ENCODE measurements around the gene MYH14.
"Not testable (repeated sequence)": the region's sequence is repeated elsewhere in the genome, so short reads cannot be mapped to it uniquely, and the experiment has no call there.

DNA sequence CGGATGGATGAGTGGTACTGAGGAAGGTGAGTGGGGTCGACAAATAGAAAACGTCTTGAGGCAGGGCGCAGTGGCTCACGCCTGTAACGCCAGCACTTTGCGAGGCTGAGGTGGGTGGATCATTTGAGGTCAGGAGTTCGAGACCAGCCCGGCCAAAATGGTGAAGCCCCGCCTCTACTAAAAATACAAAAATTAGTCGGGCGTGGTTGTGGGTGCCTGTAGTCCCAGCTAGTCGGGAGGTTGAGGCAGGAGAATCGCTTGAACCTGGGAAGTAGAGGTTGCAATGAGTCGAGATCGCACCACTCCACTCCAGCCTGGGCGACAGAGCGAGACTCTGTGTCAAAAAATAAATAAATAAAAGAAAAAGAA lies 126.5 kb downstream of the MYH14 start:
- TF ChIP-seq POLR2A (IDR thresholded peaks at IDR 0.05) = not testable (repeated sequence)
- TF ChIP-seq, protein P1, sequence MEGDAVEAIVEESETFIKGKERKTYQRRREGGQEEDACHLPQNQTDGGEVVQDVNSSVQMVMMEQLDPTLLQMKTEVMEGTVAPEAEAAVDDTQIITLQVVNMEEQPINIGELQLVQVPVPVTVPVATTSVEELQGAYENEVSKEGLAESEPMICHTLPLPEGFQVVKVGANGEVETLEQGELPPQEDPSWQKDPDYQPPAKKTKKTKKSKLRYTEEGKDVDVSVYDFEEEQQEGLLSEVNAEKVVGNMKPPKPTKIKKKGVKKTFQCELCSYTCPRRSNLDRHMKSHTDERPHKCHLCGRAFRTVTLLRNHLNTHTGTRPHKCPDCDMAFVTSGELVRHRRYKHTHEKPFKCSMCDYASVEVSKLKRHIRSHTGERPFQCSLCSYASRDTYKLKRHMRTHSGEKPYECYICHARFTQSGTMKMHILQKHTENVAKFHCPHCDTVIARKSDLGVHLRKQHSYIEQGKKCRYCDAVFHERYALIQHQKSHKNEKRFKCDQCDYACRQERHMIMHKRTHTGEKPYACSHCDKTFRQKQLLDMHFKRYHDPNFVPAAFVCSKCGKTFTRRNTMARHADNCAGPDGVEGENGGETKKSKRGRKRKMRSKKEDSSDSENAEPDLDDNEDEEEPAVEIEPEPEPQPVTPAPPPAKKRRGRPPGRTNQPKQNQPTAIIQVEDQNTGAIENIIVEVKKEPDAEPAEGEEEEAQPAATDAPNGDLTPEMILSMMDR (IDR thresholded peaks at IDR 0.05) = not testable (repeated sequence)
